Stimulated activated naive CD4-positive, alpha-beta T cell treated with Interleukin-2 at 50 U/mL for 16 hours (primary cell): ENCODE results near the gene CDH23.

Source experiments
- DNase-seq: peaks from one replicate; lab custom pipeline; 2025; lab: John Stamatoyannopoulos, UW

The CDH23 gene

DNA sequence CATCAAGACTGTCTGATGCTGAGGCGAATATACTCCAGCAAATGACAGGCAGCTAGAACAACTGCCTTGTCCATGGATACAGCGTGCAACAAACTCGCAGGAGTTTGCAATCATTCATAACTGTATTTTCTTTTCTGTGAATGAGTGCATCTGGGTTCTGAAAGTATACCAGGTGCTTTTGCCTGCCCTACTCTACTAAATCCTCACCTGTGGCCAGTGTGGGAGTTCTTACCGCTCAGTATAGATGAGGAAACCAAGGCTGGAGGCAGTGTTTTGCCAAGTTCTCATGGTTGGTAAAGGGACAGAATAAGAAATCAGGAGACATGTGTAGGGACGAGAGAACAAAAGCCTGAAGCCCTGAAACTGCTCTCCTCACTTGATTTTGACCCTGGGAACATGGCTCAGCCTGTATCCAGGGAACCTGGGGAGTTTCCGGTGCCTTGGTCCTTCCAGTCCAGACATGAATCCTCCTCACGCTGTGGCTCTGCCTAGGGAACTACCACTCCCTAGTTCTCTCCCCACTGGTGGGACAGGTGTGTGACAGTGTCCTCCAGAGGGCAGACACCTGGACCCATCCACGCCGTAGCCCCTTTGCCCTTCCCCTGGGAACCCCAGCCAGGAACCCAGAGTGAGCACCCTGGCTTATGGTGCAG is 142.0 kb downstream of the CDH23 start:
- DNase-seq, result no peak

DNA sequence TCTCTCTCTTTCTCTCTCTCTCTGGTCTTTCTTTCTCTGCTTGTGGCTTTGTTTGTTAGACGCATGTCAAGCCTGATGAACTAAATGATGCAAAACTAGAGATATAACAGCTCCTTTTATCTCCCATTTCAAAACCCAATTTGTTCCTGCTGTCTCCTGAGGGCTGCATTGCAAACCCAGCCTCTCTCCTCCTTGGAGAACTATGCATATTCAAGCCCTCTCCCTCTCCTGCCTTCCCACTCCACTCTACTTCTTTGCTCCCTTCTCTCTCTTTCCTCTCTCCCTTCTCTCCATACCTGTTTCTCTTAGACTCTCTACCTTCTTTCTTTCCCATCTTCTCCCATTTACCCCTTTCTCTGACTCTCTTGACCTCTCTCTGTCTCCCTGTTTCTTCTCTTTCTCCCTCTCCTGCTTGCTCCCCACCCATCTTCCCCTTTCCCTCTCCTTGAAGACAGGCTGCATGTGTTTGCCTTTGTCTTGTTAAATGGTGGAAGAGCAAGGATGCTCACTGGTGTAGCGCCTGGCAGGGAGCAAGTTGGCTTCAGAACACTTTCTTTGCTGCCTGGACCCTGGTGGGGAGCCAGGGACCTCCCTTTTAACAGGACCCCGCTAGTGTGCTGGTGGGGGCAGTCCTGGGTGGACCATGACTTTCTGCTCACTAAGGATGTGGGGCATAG is 142.9 kb downstream of the CDH23 start:
- no peak for DNase-seq

GRCh38 chr10:71542478-71542877 is 145.8 kb downstream of the CDH23 start:
- no peak for DNase-seq

- DNase-seq, result no peak
Measured at GRCh38 chr10:71543608-71544170, 147.0 kb downstream of the CDH23 start.

DNA sequence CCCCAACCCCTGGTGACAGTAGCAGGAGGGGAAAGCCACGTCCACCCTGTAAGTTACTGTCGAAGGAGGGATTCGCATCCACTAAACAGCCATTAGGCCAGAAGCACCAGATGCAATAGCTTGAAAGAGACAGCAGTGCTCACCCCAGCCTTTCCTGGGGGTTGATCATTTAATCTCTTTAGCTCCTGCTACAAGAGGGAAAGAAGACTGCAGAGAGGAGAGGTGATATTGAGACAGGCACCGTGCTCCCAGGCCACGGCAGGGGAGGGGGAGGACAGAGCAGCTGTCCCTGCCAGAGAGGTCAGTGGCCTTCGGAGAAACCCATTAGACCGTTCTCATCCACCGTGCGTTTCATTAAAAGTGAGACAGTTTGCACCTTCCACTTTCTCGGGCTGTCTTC is 148.3 kb downstream of the CDH23 start:
- DNase-seq, result no peak

DNA sequence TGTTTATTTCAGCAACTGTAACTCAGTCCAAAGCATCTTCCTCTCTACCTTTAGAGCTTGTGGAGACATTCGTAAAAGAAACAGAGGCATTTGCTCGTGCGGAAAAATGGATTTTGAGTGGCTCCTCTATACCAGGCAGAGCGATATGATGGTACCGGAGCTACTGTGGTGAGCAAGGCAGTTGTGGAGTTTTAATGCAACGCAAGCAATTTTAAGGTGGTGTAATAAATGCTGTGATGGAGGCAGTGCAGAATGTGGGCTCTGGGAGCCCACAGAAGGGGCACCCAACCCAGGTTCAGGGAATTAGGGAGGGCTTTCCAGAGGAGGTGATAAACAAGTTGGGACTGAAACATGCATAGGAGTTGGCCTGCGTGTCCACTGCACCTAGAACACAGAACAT is 149.5 kb downstream of the CDH23 start:
- no peak for DNase-seq

DNA sequence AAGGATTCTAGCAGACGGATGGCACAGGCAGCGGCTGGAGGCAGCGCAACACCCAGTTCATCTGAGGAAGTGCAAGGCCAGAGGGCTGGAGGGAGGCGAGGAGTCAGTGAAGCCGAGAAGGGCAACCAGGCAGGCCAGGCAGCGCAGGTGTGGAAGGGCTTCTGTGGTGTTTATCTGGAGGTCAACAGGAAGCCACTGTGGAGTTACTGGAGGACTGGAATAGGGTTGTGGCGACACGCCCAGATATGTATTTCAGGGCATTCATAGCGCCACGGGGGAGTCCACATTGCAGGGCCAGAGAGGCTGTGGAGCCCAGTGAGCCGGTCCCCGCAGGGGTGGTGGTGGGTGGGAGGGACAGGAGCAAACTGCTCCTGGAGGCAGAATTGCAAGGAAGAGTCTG is 150.6 kb downstream of the CDH23 start:
- no peak for DNase-seq

DNA sequence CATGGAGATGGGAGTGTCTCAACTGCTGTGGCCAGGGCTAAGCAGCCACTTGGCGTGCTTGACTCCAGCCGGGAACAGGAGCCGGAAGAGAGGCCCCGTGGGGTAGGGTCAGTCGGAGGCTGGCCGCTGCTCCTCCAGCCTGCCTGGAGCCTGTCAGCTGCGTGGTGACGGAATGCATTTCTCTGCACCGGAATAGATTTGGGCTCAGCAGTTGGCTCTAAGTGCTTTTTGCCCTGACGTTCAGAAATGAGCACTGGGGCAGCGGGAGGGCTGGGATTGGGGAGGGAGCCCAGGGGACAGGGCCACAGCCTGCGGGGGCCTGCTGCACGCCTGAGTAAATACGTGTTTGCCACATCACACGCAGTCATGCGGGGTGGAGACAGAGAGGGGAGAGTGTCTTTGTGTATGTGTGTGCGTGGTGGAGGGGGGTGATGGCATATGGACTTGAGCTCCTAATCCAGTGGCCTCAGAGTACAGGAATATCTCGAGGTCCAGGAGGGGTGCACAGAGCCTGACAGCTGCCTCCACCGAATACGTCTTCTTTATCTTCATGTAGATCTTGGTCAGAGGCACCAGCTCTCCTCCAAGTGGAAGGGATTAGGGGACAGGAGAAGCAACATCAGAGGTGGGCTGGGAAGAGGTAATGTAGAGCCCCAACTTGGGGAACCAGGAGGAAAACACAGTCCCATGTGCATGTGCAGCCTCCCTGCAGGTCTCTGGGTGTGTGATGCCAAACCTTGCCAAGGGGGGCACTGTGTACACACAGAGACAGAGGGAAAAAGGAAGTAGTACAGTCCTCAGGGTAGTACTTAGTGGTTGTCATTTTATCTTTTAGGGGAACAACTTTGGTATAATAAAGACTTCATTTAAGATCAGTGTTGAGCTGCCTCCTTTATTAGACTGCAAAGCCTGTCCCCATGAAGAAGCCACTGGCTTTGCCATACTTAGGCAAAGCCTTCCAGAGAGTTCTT is 151.4 kb downstream of the CDH23 start:
- no peak for DNase-seq

DNA sequence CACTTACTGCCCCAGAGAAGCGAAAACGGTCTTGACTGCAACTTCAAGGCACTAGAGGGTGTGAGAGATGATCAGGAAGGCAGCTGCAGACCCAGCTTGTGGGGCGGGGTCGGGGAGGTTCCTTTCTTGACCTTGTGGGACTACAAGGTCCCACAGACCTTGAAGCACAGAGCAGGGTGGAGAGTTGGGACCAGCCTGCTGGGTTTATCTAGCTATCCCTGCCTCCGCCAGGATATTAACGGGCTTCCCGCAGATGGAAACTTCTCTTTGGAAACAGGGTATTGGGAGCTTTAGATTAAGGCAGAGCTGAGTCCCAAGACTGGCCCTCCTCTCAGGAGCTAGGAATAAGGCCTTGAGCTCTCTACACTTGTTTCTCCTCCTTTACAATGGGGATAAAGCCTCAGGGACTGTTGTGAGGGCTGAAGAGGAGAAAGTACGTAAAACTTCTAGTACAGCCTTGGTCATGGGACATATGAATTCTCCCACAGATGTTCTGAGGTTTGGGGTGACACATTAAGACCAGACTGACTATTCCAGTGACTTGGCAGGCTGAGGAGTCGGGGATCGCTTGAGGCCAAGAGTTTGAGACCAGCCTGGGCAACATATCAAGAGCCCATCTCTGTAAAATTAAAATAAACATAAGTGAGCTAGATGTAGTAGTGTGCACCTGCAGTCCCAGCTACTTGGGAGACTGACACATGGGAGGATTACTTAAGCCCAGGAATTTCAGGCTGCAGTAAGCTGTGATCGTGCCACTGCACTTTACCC is 153.2 kb downstream of the CDH23 start:
- DNase-seq, result no peak

DNA sequence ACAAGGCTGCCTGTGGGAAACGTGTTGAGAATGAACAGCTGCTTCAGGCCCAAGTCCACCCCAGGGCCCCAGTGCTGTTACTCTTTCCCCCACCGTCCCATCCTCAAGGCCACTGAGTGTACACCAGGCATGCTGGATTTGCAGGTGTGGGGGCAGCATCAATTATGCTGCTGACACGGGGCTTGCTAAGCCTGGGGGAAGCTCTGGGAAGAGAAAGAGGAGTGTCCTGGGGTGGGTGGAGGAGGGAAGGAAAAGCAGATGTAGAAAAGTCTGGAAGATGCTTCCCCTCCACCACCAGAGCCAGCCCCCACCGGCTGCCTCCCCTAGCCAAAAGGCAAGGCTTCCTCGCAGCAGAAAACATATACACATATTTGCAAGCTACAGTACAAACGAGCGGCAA is 153.9 kb downstream of the CDH23 start:
- DNase-seq, result no peak

GRCh38 chr10:71551970-71552369 is 155.2 kb downstream of the CDH23 start:
- no peak for DNase-seq

GRCh38 chr10:71553432-71553831 is 156.7 kb downstream of the CDH23 start:
- DNase-seq, result no peak

DNA sequence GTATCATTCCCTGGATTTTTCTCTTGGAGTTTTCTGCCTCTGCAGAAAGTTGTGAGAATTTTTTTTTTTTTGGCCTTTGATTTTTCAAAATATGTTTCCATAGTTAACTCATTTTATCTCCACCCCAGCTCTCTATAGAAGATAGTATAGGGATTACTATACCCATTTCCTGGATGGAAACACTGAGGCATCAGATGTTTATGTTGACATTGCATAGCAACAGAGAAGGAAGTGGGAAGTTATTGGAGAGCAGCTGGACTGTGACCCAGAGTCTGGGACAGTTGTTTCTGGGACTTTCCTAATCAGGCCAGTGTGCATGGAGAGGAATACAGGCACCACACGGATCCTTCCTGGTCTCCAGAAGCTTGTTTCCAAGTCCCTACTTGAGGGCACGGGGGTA is 158.0 kb downstream of the CDH23 start:
- DNase-seq, result no peak

- no peak for DNase-seq
Measured at GRCh38 chr10:71555087-71555723, 158.5 kb downstream of the CDH23 start.

DNA sequence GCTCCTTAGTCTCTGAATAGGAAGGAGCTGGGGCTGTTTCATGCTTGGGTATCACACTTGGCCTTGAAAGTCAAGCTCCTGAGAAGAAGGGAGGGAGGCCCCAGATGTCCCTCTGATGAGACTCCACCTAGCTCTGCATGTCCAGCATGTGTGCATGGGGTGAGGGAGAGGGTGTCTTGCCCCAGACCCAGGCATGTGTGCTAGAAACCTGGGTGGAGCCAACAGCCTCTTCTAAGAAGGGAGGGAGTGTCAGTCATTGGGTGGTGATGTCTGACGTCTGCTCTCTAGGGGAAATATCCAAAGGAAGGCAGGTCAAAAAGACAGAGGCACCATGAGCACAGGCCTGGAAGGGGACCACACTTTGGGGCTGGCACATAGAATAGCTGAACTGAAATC is 159.0 kb downstream of the CDH23 start:
- no peak for DNase-seq

- DNase-seq, result no peak
Measured at GRCh38 chr10:71558991-71559390, 162.3 kb downstream of the CDH23 start.

DNA sequence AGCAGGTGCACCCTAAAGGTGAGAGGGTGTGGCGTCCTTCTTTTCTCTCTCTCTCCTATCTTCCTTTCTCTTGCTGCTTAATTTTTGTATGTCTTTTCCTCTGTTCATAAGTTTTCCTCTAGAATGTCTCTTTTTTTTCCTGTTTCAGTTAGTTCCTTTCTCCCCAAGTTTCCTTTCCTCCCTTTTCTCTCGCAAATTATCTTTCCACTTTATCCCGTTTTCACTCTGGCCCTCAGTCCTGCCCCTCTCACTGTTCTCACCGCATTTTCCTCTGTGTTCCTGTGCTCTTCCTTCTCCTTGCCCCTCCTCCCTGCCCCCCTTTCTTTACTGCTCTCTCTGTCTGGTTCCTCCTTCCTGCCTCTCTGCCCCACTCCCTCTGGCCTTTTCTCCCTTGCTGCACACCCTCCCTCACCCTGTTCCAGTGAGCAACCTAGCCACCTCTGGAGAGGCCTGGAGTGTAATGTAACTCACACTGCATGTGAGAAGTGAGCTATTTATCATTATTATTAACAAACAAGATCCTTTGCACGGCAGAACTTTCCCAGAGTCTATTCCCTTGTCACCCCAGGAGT is 164.4 kb downstream of the CDH23 start:
- DNase-seq, result no peak

GRCh38 chr10:71562181-71562580 is 165.5 kb downstream of the CDH23 start:
- no peak for DNase-seq

DNA sequence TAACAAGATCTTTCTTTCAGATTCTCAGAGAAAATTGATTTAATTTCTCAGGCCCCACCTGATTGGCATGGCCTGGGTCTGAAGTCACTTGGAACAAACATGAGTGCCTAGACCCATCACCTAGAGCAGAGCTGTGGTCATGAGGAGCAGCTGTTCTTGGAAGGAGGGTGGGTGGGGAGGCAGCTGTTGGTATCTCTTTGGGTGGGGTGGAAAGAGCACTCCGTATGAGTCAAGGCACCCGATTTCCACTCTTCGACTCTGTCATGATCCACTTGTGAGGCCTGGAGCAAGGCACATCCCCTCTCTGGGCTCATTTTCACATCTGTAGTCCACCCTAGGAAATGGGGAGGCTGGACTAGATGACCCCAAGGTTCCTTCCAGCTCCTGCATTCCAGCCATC is 166.2 kb downstream of the CDH23 start:
- no peak for DNase-seq

DNA sequence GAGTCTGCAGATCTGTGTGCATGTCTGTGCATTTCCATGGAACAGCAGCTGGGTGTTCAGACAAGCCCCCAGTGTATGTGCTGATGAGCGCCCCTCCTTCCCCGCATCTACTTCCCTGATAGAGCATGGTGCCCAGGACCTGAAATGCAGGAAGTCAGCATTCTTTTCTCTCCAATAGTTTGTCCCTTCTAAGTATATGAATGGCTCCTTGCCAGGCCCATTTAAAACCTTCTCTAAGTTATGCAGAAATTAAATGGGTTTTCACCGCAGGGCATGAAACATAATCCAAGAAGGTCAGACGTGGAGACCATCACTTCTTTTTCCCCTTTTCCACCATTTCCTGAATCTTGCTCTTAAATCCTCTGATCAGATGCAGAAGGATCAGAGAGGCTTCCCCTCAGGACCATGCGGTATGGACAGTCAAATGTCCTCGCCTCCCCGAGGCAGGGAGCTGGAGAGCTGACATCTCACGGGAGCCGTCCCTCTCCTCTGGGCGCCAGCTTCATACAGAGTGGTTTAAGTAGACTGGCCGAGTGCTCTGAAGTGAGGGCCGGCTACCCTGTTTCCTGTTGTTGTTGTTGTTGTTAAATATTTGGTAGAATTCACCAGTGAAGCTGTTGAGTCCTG is 167.6 kb downstream of the CDH23 start:
- DNase-seq, result no peak
